AG08396 (cell line): ENCODE measurements around the gene TLL1.

Source experiments
- DNase-seq: peaks from one replicate; pipeline ENCODE4 v3.0.0; 2012; ENCODE audit warnings: low spot score, mixed read lengths

TLL1 gene

GRCh38 chr4:165971933-165972332 is 98.9 kb downstream of the TLL1 start:
- DNase-seq: no peak

- DNase-seq: no peak
These were observed 99.7 kb downstream of the TLL1 start for GRCh38 chr4:165972747-165973146.

- no peak for DNase-seq
These were observed 109.9 kb downstream of the TLL1 start for GRCh38 chr4:165982934-165983333.

GRCh38 chr4:165986956-165987698 is 114.1 kb downstream of the TLL1 start:
- DNase-seq: no peak

GRCh38 chr4:165991325-165992180 is 118.5 kb downstream of the TLL1 start:
- DNase-seq: no peak

- DNase-seq: no peak
These were observed 119.2 kb downstream of the TLL1 start for GRCh38 chr4:165992283-165992682.

GRCh38 chr4:165994701-165995100 is 121.7 kb downstream of the TLL1 start:
- no peak for DNase-seq

GRCh38 chr4:166003811-166004210 is 130.8 kb downstream of the TLL1 start:
- no peak for DNase-seq

GRCh38 chr4:166006217-166006616 is 133.2 kb downstream of the TLL1 start:
- DNase-seq: no peak

- DNase-seq: no peak
These were observed 135.5 kb downstream of the TLL1 start for GRCh38 chr4:166008510-166008909.

- DNase-seq: no peak
These were observed 139.3 kb downstream of the TLL1 start for GRCh38 chr4:166012129-166013030.

- no peak for DNase-seq
These were observed 141.4 kb downstream of the TLL1 start for GRCh38 chr4:166014411-166014810.

GRCh38 chr4:166017804-166018203 is 144.8 kb downstream of the TLL1 start:
- DNase-seq: no peak

- DNase-seq: no peak
These were observed 146.6 kb downstream of the TLL1 start for GRCh38 chr4:166019441-166020220.

GRCh38 chr4:166021617-166022016 is 148.6 kb downstream of the TLL1 start:
- no peak for DNase-seq

- DNase-seq: no peak
These were observed 161.9 kb downstream of the TLL1 start for GRCh38 chr4:166034965-166035364.

GRCh38 chr4:166039822-166040221 is 166.8 kb downstream of the TLL1 start:
- no peak for DNase-seq

- DNase-seq: no peak
These were observed 169.5 kb downstream of the TLL1 start for GRCh38 chr4:166042510-166043055.

GRCh38 chr4:166043801-166044200 is 170.8 kb downstream of the TLL1 start:
- DNase-seq: no peak

- no peak for DNase-seq
These were observed 171.8 kb downstream of the TLL1 start for GRCh38 chr4:166044871-166045270.

- DNase-seq: no peak
These were observed 172.4 kb downstream of the TLL1 start for GRCh38 chr4:166045457-166045856.
